GM19043 (cell line): Measurements from ENCODE around the gene FOXK1.
"Not testable (repeated sequence)": the region's sequence is repeated elsewhere in the genome, so short reads cannot be mapped to it uniquely, and the experiment has no call there.

ENCODE experiments used
- ATAC-seq: cut with Tn5 transposase; IDR thresholded peaks from one replicate; pipeline ENCODE4 v1.9.1; 2021; ENCODE audit warnings: low read depth; ENCODE audit not compliant: unreplicated experiment

Gene FOXK1

GRCh38 chr7:4794171-4794570 lies 112.1 kb downstream of the FOXK1 start:
- ATAC-seq = not testable (repeated sequence)

DNA sequence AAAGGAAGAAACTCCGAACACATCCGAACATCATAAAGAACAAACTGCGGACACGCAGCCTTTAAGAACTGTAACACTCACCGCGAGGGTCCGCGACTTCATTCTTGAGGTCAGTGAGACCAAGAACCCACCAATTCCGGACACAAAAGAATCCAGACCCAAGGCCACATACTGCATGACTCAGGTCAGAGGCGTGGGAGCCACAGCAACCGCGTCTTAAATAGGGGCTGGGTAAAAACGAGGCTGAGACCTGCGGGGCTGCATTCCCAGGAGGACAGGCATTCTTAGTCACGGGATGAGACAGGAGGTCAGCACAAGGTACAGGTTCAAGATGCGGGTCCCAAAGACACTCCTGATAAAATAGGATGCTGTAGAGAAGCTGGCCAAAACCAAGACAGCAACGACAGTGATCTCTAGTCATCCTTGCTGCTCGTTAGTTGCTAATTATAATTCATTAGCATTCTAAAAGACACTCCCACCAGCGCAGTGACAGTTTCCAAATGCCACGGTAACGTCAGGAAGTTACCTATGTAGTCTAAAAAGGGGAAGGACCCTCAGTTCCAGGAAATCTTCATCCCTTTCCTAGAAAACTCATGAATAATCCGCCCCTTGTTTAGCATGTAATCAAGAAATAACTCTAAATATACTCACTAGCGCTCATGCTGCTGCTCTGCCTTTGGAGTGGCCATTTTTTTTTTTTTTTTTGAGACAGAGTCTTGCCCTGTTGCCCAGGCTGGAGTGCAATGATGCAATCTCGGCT lies 112.7 kb downstream of the FOXK1 start:
- ATAC-seq = no peak

DNA sequence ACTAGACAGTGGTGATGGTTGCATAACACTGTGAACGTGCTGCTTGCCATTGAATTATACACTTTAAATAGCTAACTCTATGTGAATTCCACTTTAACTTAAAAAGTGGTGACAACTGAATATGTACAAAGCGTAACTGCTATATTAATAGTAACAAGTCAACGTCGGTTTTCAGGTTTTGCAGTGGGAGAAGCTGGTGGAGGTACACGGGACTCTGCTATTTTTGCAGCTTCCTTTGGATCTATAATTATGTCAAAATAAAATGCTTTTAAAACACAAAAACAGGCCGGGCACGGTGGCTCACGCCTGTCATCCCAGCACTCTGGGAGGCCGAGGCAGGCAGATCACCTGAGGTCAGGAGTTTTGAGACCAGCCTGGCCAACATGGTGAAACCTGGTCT lies 114.4 kb downstream of the FOXK1 start:
- no peak for ATAC-seq

- peak; percentile 82 for ATAC-seq
These were observed 116.0 kb downstream of the FOXK1 start for GRCh38 chr7:4797858-4798705.

GRCh38 chr7:4798706-4799235 lies 116.7 kb downstream of the FOXK1 start:
- no peak for ATAC-seq

DNA sequence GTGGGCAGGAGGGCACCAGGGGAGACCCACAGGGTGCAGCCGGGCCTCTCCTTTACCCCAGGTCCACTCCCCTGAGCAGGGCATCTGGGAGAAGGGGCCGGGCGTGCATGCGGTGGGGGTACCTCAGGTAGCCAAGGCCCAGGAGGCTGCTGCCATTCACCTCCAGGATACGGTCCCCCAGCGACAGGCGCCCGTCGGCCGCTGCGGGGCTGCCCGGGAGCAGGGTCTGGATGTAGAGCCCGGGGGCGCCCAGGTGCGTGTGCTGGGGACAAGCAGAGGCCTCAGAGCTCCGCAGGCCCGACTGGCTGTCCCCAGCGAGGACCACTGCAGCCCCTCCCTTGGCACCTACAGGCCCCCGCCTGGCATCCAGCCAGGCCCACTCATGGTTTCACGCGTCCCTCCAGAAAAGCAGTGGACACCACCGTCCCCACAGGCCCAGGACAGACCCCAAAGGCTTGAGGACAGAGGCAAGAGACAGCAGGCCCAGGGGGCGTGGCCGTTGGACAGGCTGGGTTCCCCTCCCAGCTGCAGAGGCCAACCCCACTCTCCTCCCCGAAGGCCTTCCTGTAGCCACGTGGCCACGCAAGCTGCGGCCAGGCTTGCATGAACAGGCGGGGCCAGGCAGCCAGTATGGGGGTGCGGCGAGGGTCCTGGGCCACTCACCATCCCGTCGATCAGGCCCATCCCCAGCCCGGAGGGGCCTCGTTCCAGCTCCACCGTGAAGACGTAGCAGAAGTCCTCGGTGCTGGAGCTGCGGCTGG lies 117.6 kb downstream of the FOXK1 start:
- no peak for ATAC-seq

- no peak for ATAC-seq
These were observed 118.4 kb downstream of the FOXK1 start for GRCh38 chr7:4800487-4800886.

GRCh38 chr7:4800926-4801838 lies 119.1 kb downstream of the FOXK1 start:
- no peak for ATAC-seq

- ATAC-seq = no peak
These were observed 119.7 kb downstream of the FOXK1 start for GRCh38 chr7:4801839-4802231.

GRCh38 chr7:4802577-4802976 lies 120.5 kb downstream of the FOXK1 start:
- ATAC-seq = not testable (repeated sequence)

- ATAC-seq = no peak
These were observed 121.5 kb downstream of the FOXK1 start for GRCh38 chr7:4803397-4804241.

DNA sequence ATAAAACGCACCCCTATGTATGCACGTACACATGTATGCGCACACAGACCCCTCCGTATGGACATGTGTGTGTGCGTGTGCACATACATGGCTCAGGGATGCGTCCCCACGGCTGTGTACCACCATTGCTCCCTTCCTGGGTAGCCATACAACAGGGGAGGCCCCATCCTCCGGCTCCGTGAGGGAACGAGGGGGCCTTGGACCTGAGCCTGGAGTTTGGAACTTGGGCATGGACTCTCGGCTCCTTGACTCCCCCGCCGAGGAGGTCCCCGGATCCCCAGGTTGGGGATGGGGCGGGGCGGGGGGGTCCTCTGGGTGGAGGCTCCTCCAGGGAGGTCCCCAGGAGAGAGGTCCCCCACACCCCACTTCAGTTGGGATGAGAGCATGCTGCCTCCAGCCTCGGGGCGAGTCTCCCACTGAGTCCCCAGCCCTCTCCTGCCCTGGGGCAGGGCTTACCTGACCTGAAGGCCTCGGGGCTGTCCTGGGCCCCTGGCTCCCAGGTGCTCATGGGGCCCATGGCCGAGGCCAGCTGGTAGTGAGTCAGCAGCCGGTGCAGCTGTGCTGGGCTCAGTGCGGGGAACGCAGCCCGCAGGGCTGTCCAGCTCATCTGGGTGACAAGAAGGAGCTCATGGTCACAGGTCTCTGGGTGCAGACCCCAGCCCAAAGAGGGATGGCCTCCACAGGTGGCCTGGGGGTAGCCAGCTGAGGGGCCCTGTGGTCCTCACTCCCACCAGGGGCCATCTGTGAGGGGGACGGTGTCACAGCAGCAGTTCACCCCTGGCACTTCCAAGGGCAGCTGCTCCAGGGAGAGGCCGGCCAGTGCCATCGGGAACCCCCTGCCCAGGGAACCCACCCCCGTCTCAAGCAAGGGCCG lies 123.3 kb downstream of the FOXK1 start:
- no peak for ATAC-seq

DNA sequence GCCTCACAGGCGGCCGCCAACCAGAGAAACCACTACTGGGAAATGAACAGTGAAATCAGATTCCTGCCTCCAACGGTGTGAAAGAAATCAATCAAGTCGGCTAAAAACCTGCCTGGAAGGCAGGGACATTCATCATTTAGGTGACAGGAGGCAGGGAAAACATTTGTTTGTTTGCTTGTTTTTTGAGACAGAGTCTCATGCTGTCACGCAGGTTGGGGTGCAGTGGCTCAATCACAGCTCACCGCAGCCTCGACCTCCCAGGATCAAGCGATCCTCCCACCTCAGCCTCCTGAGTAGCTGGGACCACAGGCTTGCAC lies 123.8 kb downstream of the FOXK1 start:
- no peak for ATAC-seq

GRCh38 chr7:4806983-4807597 lies 125.0 kb downstream of the FOXK1 start:
- ATAC-seq = no peak

DNA sequence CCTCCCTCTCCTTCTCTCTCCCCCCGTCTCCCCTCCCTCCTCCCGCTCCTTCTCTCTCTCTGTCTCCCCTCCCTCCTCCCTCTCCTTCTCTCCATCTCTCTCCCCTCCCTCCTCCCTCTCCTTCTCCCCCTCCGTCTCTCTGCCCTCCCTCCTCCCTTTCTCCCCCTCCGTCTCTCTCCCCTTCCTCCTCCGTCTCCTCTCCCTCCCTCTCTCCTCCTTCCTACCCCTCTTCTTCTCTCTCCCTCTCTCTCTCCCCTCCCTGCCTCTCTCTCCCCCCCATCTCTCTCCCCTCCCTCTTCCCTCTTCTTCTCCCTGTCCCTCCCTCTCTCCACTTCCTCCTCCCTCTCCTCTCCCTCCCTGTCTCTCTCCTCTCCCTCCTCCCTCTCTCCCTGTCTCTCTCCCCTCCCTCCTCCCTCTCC lies 125.5 kb downstream of the FOXK1 start:
- no peak for ATAC-seq

GRCh38 chr7:4808026-4808425 lies 125.9 kb downstream of the FOXK1 start:
- no peak for ATAC-seq

DNA sequence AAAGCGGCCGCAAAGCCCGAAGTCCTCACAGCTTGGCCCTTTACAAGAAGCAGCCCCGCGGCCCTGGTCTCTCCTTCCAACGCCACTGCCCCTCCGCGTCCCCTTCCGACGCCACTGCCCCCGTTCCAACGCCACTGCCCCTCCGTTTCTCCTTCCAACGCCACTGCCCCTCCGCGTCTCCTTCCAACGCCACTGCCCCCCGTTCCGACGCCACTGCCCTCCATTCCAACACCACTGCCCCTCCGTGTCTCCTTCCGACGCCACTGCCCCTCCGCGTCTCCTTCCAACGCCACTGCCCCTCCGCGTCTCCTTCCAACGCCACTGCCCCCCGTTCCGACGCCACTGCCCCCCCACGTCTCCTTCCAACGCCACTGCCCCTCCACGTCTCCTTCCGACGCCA lies 126.5 kb downstream of the FOXK1 start:
- no peak for ATAC-seq

GRCh38 chr7:4809091-4809591 lies 127.0 kb downstream of the FOXK1 start:
- ATAC-seq = no peak
